ENCODE measurements around the gene KRTAP10-7. TPM values are rescaled to one million over a fixed set of nuclear protein-coding genes. Genes with fewer than 3 reads are reported as not detected.
"Not testable (repeated sequence)": the region's sequence is repeated elsewhere in the genome, so short reads cannot be mapped to it uniquely, and the experiment has no call there.

The KRTAP10-7 gene
- total RNA-seq, 2 experiments from 2014 or later = not detected

GRCh38 chr21:44625756-44626155 is 25.4 kb downstream of the KRTAP10-7 start:
- Mint-ChIP-seq H3K4me3 (no peak overlapping the region), H3K27ac (no peak overlapping the region), H3K27me3 (ENCODE audit: low read depth) (no peaks in the 10 kb centered on the region), H3K36me3 (ENCODE audit: low read depth) (peaks cover 2% of the 10 kb centered on the region), H3K4me1 (ENCODE audit: low read depth) (peaks cover 25% of the 10 kb centered on the region), H3K9me3 (peaks cover 39% of the 10 kb centered on the region)
- CTCF ChIA-PET = no interaction called here
- no peak for DNase-seq
- intact Hi-C loops (cut with micrococcal nuclease) = no loop called here

GRCh38 chr21:44626262-44626661 is 25.9 kb downstream of the KRTAP10-7 start:
- peaks cover 3% of the 10 kb centered on the region for H3K36me3 Mint-ChIP-seq (ENCODE audit: low read depth)
- H3K9me3 Mint-ChIP-seq = peaks cover 42% of the 10 kb centered on the region
- intact Hi-C loops (cut with micrococcal nuclease) = no loop called here
- H3K4me1 Mint-ChIP-seq (ENCODE audit: low read depth) = peaks cover 25% of the 10 kb centered on the region
- CTCF ChIA-PET = no interaction called here
- no peak overlapping the region for H3K4me3 Mint-ChIP-seq
- H3K27me3 Mint-ChIP-seq (ENCODE audit: low read depth) = no peaks in the 10 kb centered on the region
- no peak overlapping the region for H3K27ac Mint-ChIP-seq
- no peak for DNase-seq

- intact Hi-C loops (cut with micrococcal nuclease) = no loop called here
- no peak for DNase-seq
- CTCF ChIA-PET = interaction anchor here (0.8 kb wide), 1 partner anchor 117 kb away, joined by 4 read pairs; no protein-coding TSS in a partner anchor
- H3K4me3 Mint-ChIP-seq = no peak within 1 kb of the TSS
- peaks cover 3% of the 10 kb centered on the region for H3K36me3 Mint-ChIP-seq (ENCODE audit: low read depth)
- no peak within 1 kb of the TSS for H3K27ac Mint-ChIP-seq
- no peaks in the 10 kb centered on the region for H3K27me3 Mint-ChIP-seq (ENCODE audit: low read depth)
- H3K9me3 Mint-ChIP-seq = peaks cover 44% of the 10 kb centered on the region
- H3K4me1 Mint-ChIP-seq (ENCODE audit: low read depth) = peaks cover 25% of the 10 kb centered on the region
These were observed 26.3 kb downstream of the KRTAP10-7 start, which contains the start of gene KRTAP10-9 for GRCh38 chr21:44626673-44627143. KRTAP10-9 (plus strand) TSS chr21:44627093; CDS start chr21:44627172, 79 bp downstream.

GRCh38 chr21:44627181-44627822 is 26.9 kb downstream of the KRTAP10-7 start:
- H3K27ac Mint-ChIP-seq; DNase-seq; intact Hi-C loops (cut with micrococcal nuclease); H3K4me3 Mint-ChIP-seq; H3K27me3 Mint-ChIP-seq (ENCODE audit: low read depth); H3K36me3 Mint-ChIP-seq (ENCODE audit: low read depth): not testable (repeated sequence)
- H3K9me3 Mint-ChIP-seq = peaks cover 47% of the 10 kb centered on the region
- CTCF ChIA-PET = interaction anchor here (0.8 kb wide), 1 partner anchor 117 kb away, joined by 4 read pairs; no protein-coding TSS in a partner anchor
- peaks cover 25% of the 10 kb centered on the region for H3K4me1 Mint-ChIP-seq (ENCODE audit: low read depth)

DNA sequence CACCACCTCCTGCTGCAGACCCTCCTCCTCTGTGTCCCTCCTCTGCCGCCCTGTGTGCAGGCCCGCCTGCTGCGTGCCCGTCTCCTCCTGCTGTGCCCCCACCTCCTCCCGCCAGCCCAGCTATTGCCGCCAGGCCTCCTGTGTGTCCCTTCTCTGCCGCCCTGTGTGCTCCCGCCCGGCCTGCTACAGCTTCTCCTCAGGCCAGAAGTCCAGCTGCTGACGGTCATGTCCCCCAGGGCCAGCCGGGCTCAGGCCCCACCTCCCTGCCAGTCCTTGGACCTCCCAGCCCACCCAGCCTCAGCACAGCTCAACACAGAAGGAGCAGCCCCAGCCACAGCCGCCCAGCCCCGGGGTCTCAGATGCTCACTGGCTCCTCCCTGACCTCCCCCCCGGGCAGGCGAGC is 27.4 kb downstream of the KRTAP10-7 start:
- H3K9me3 Mint-ChIP-seq = peaks cover 44% of the 10 kb centered on the region
- not testable (repeated sequence) for H3K27me3 Mint-ChIP-seq (ENCODE audit: low read depth); H3K4me3 Mint-ChIP-seq

GRCh38 chr21:44628707-44629391 is 28.5 kb downstream of the KRTAP10-7 start:
- DNase-seq = no peak
- Mint-ChIP-seq H3K4me3 (no peak overlapping the region), H3K27me3 (ENCODE audit: low read depth) (no peaks in the 10 kb centered on the region), H3K4me1 (ENCODE audit: low read depth) (peaks cover 25% of the 10 kb centered on the region), H3K9me3 (peaks cover 41% of the 10 kb centered on the region), H3K27ac (no peak overlapping the region), H3K36me3 (ENCODE audit: low read depth) (peaks cover 3% of the 10 kb centered on the region)
- CTCF ChIA-PET = interaction anchor here (0.9 kb wide), 1 partner anchor 17 kb away, joined by 3 read pairs; the partner anchor contains the start of gene KRTAP10-8
- intact Hi-C loops (cut with micrococcal nuclease) = loop anchor here (2.0 kb wide), 1 partner anchor 78 kb away; the partner anchor contains the start of gene KRTAP10-2

More for the DNA sequence above, 27.4 kb downstream of the KRTAP10-7 start:
- peaks cover 25% of the 10 kb centered on the region for H3K4me1 Mint-ChIP-seq (ENCODE audit: low read depth)
- H3K36me3 Mint-ChIP-seq (ENCODE audit: low read depth); DNase-seq; H3K27ac Mint-ChIP-seq: not testable (repeated sequence)
- intact Hi-C loops (cut with micrococcal nuclease) = loop anchor here (2.0 kb wide), 1 partner anchor 77 kb away; the partner anchor contains the start of gene KRTAP10-2
- CTCF ChIA-PET = interaction anchor here (0.8 kb wide), 1 partner anchor 118 kb away, joined by 4 read pairs; no protein-coding TSS in a partner anchor

DNA sequence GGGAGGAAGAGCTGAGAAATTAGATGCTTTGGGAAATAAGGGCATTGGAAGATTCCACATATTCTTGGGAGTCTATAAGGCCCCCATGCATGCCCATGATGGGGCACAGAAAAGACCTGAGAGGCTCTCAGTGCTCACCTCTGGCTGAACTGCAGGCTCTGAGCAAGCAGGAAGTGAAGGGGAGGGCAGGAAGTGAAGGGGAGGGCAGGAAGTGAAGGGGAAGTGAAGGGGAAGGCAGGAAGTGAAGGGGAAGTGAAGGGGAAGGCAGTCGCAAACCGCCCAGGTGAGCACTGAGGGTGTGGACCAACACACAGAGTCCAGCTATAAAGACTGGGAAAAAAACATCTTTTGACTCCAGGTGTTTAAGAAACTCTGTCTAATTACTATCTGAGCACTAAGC is 30.0 kb downstream of the KRTAP10-7 start:
- intact Hi-C loops (cut with micrococcal nuclease) = no loop called here
- Mint-ChIP-seq H3K9me3 (peaks cover 29% of the 10 kb centered on the region), H3K4me3 (no peak overlapping the region), H3K27me3 (ENCODE audit: low read depth) (no peaks in the 10 kb centered on the region), H3K4me1 (ENCODE audit: low read depth) (peaks cover 25% of the 10 kb centered on the region), H3K36me3 (ENCODE audit: low read depth) (peaks cover 3% of the 10 kb centered on the region), H3K27ac (peak overlapping the region; percentile 4)
- CTCF ChIA-PET = interaction anchor here (1.7 kb wide), 1 partner anchor 112 kb away, joined by 3 read pairs; no protein-coding TSS in a partner anchor
- peak; percentile 12 for DNase-seq

- Mint-ChIP-seq H3K9me3 (peaks cover 29% of the 10 kb centered on the region), H3K36me3 (ENCODE audit: low read depth) (peaks cover 3% of the 10 kb centered on the region), H3K27ac (no peak overlapping the region), H3K4me3 (no peak overlapping the region), H3K4me1 (ENCODE audit: low read depth) (peaks cover 25% of the 10 kb centered on the region), H3K27me3 (ENCODE audit: low read depth) (no peaks in the 10 kb centered on the region)
- CTCF ChIA-PET = interaction anchor here (1.7 kb wide), 1 partner anchor 110 kb away, joined by 3 read pairs; no protein-coding TSS in a partner anchor
- intact Hi-C loops (cut with micrococcal nuclease) = no loop called here
- DNase-seq = no peak
These were observed 31.7 kb downstream of the KRTAP10-7 start for GRCh38 chr21:44632067-44632466.

DNA sequence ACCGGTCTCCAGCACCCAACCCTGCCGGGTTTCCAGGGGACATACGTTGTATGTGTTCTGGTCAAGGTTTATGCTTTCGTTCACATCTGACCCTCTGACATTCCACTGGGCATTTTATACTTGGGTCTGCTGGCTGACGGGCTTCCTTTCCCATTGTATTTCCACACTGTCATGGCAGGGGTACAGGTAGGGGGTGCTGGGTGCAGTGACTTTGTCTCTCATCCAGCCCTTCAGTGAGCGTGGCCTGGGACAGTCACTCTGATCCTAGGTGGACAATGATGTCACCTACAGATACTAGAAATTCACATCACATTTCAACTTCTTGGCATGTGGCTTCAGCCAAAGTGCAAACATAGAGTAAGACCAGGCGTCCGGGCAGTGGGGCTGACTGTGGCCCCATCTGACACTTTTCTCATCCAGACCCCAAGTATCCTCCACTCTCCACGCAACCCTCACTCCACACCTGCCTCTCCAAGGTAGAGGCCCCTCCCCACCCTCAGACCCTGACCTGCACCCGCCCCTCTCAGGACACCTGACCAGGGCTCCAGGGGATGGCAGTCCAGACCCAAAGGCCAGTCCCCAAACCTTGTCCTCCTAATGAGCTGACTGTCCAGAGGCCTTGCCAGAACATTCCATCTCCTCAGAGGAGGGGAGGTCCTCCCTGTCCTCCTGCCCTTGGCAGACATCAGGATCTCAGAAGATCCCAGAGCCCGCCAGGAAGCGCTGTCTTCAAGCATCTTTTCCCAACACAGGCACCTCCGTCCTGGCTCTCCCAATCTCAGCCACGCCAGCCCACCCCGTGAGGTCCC is 36.0 kb downstream of the KRTAP10-7 start:
- Mint-ChIP-seq H3K9me3 (peaks cover 17% of the 10 kb centered on the region), H3K36me3 (ENCODE audit: low read depth) (no peaks in the 10 kb centered on the region), H3K4me1 (ENCODE audit: low read depth) (peaks cover 3% of the 10 kb centered on the region), H3K4me3 (no peak overlapping the region), H3K27me3 (ENCODE audit: low read depth) (no peaks in the 10 kb centered on the region), H3K27ac (no peak overlapping the region)
- intact Hi-C loops (cut with micrococcal nuclease) = no loop called here
- no peak for DNase-seq
- CTCF ChIA-PET = no interaction called here

DNA sequence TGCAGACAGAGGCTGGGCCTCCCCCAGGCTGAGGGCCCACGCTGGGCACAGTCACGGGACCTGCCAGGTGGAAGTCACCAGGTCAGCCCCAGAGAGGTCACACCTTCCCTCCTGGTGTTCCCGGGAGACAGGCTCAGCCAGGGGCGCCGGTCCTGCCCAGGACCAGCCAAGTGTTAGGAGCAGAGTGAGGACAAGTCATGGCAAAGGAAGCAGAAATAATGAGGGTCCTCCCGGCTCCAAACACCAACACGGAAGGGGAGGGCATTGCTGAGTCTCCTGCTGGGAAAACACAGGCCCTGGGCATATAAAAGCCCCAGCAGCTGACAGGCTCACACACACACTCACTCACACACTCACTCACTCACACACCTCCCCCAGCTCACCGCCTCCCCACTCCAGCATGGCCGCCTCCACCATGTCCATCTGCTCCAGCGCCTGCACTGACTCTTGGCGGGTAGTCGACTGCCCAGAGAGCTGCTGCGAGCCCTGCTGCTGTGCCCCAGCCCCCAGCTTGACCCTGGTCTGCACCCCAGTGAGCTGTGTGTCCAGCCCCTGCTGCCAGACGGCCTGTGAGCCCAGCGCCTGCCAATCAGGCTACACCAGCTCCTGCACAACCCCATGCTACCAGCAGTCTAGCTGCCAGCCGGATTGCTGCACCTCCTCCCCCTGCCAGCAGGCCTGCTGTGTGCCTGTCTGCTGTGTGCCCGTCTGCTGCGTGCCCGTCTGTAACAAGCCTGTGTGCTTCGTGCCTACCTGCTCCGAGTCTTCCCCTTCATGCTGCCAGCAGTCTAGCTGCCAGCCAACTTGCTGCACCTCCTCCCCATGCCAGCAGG is 36.8 kb downstream of the KRTAP10-7 start, which contains the start of gene KRTAP10-10:
Gene KRTAP10-10, plus strand, starts transcription at position 339 of the 833 bp plus-strand sequence. Its CDS starts 62 bp downstream, at position 401.
- Mint-ChIP-seq H3K27me3 (ENCODE audit: low read depth) (no peaks in the 10 kb centered on the region), H3K9me3 (peaks cover 12% of the 10 kb centered on the region), H3K36me3 (ENCODE audit: low read depth) (no peaks in the 10 kb centered on the region), H3K4me3 (no peak within 1 kb of the TSS), H3K27ac (no peak within 1 kb of the TSS), H3K4me1 (ENCODE audit: low read depth) (peaks cover 3% of the 10 kb centered on the region)
- no peak for DNase-seq
- CTCF ChIA-PET = no interaction called here
- intact Hi-C loops (cut with micrococcal nuclease) = no loop called here

GRCh38 chr21:44637851-44638348 is 37.5 kb downstream of the KRTAP10-7 start:
- H3K4me1 Mint-ChIP-seq (ENCODE audit: low read depth); H3K4me3 Mint-ChIP-seq; H3K36me3 Mint-ChIP-seq (ENCODE audit: low read depth); CTCF ChIA-PET; H3K27ac Mint-ChIP-seq; H3K27me3 Mint-ChIP-seq (ENCODE audit: low read depth); DNase-seq; intact Hi-C loops (cut with micrococcal nuclease): not testable (repeated sequence)
- peaks cover 12% of the 10 kb centered on the region for H3K9me3 Mint-ChIP-seq
